Dendritic cell treated with granulocyte-macrophage colony-stimulating factor and Interleukin-4, amounts not matched to agents 40 ng/mL and 50 ng/mL, for 4 days (primary cell): ENCODE measurements around the gene GPC6.
"Not testable (repeated sequence)": the region's sequence is repeated elsewhere in the genome, so short reads cannot be mapped to it uniquely, and the experiment has no call there.

Experiments used
- H3K27ac Mint-ChIP-seq: one replicate; pipeline ENCODE4 v1.8.0; 2022; ENCODE audit warnings: mild to moderate bottlenecking, mixed read lengths
- H3K27me3 Mint-ChIP-seq: one replicate; pipeline ENCODE4 v1.8.0; 2022; ENCODE audit warnings: mild to moderate bottlenecking, mixed read lengths
- H3K36me3 Mint-ChIP-seq: one replicate; pipeline ENCODE4 v1.8.0; 2022; ENCODE audit warnings: low read depth, mixed read lengths
- H3K4me1 Mint-ChIP-seq: one replicate; pipeline ENCODE4 v1.8.0; 2022; ENCODE audit warnings: low read depth, mixed read lengths
- H3K4me3 Mint-ChIP-seq: one replicate; pipeline ENCODE4 v1.8.0; 2022; ENCODE audit warnings: mild to moderate bottlenecking, moderate library complexity, mixed read lengths
- H3K9me3 Mint-ChIP-seq: one replicate; pipeline ENCODE4 v1.8.0; 2022; ENCODE audit warnings: mixed read lengths
- intact Hi-C: fragments of 100-400 bp; cut with micrococcal nuclease; formaldehyde crosslinking; loops from one replicate; pipeline ENCODE4 v1.15.0; 2022

Gene GPC6

DNA sequence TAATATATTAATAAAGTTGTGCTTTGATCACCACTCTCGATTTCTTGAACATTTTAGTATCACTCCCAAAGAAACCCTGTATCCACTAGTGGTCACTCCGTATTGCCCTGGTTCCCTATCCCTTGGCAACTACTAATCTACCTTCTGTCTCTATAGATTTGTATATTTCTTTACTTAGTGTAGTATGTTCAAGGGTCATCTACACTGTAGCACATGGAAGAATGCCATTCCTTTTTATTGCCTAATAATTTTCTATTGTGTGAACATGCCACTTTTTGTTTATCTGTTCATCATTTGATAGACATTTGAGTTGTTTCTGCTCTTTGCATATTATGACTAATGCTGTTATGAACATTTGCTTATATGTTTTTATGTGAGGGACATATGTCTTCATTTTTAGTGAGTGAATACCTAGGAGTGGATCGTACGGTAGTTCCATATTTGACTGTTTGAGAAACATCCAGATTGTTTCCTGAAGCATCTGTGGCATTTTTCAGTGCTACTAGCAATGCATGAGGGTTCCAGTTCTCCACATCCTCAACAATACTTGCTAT lies 254.0 kb downstream of the GPC6 start:
- intact Hi-C loops = no loop called here
- Mint-ChIP-seq H3K4me1 (no peaks in the 10 kb centered on the region), H3K27ac (no peak overlapping the region)

GRCh38 chr13:93496117-93496516 lies 269.5 kb downstream of the GPC6 start:
- H3K27me3 Mint-ChIP-seq, H3K4me1 Mint-ChIP-seq, H3K36me3 Mint-ChIP-seq, H3K27ac Mint-ChIP-seq, intact Hi-C loops, H3K4me3 Mint-ChIP-seq: not testable (repeated sequence)
- peaks cover 27% of the 10 kb centered on the region for H3K9me3 Mint-ChIP-seq

More for the DNA sequence above, 254.0 kb downstream of the GPC6 start:
- H3K4me3 Mint-ChIP-seq = no peak overlapping the region
- no peaks in the 10 kb centered on the region for H3K36me3 Mint-ChIP-seq
- H3K9me3 Mint-ChIP-seq = no peaks in the 10 kb centered on the region
- H3K27me3 Mint-ChIP-seq = no peaks in the 10 kb centered on the region

- intact Hi-C loops = no loop called here
- Mint-ChIP-seq H3K4me1 (no peaks in the 10 kb centered on the region), H3K36me3 (no peaks in the 10 kb centered on the region)
Measured at GRCh38 chr13:93496985-93497673, 270.5 kb downstream of the GPC6 start.

GRCh38 chr13:93499991-93500390 lies 273.4 kb downstream of the GPC6 start:
- H3K4me1 Mint-ChIP-seq = no peaks in the 10 kb centered on the region
- intact Hi-C loops = no loop called here

More at GRCh38 chr13:93496985-93497673, 270.5 kb downstream of the GPC6 start:
- no peak overlapping the region for H3K4me3 Mint-ChIP-seq
- peaks cover 27% of the 10 kb centered on the region for H3K9me3 Mint-ChIP-seq
- H3K27ac Mint-ChIP-seq = no peak overlapping the region
- H3K27me3 Mint-ChIP-seq = no peaks in the 10 kb centered on the region

DNA sequence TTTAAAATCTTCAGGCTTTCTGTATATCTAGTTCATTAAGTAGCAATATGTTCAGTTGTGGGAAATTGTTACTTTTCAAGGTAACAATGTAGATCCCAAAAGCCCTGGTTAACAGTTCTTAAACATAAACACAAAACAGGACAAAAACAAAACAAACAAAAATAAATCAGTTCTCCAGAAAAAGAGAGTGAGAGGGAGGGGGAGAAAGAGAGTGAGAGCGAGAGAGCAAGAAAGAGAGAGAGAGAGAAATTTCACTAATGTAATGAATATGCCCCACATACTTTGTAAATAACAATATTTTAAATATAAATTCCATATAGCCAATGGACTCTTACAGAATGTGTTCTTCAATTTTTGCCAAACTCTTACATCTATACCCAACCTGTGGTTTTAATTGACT lies 275.5 kb downstream of the GPC6 start:
- no peak overlapping the region for H3K4me3 Mint-ChIP-seq
- H3K4me1 Mint-ChIP-seq = no peaks in the 10 kb centered on the region
- no peaks in the 10 kb centered on the region for H3K27me3 Mint-ChIP-seq
- no peaks in the 10 kb centered on the region for H3K36me3 Mint-ChIP-seq
- H3K9me3 Mint-ChIP-seq = peaks cover 19% of the 10 kb centered on the region
- intact Hi-C loops = no loop called here
- H3K27ac Mint-ChIP-seq = no peak overlapping the region

More at GRCh38 chr13:93499991-93500390, 273.4 kb downstream of the GPC6 start:
- no peaks in the 10 kb centered on the region for H3K27me3 Mint-ChIP-seq
- peaks cover 19% of the 10 kb centered on the region for H3K9me3 Mint-ChIP-seq
- H3K27ac Mint-ChIP-seq = no peak overlapping the region
- no peaks in the 10 kb centered on the region for H3K36me3 Mint-ChIP-seq
- H3K4me3 Mint-ChIP-seq = no peak overlapping the region

GRCh38 chr13:93502987-93503615 lies 276.5 kb downstream of the GPC6 start:
- H3K4me1 Mint-ChIP-seq = no peaks in the 10 kb centered on the region
- no peaks in the 10 kb centered on the region for H3K27me3 Mint-ChIP-seq
- no peaks in the 10 kb centered on the region for H3K36me3 Mint-ChIP-seq
- H3K4me3 Mint-ChIP-seq = no peak overlapping the region
- intact Hi-C loops = no loop called here
- no peak overlapping the region for H3K27ac Mint-ChIP-seq
- peaks cover 14% of the 10 kb centered on the region for H3K9me3 Mint-ChIP-seq

- intact Hi-C loops = no loop called here
- no peaks in the 10 kb centered on the region for H3K4me1 Mint-ChIP-seq
- peaks cover 9% of the 10 kb centered on the region for H3K9me3 Mint-ChIP-seq
- no peaks in the 10 kb centered on the region for H3K36me3 Mint-ChIP-seq
- no peaks in the 10 kb centered on the region for H3K27me3 Mint-ChIP-seq
- no peak overlapping the region for H3K4me3 Mint-ChIP-seq
- no peak overlapping the region for H3K27ac Mint-ChIP-seq
Measured at GRCh38 chr13:93505104-93505952, 278.7 kb downstream of the GPC6 start.

GRCh38 chr13:93511011-93511410 lies 284.4 kb downstream of the GPC6 start:
- H3K4me3 Mint-ChIP-seq = no peak overlapping the region
- no peak overlapping the region for H3K27ac Mint-ChIP-seq
- H3K27me3 Mint-ChIP-seq = no peaks in the 10 kb centered on the region
- intact Hi-C loops = no loop called here
- no peaks in the 10 kb centered on the region for H3K4me1 Mint-ChIP-seq
- no peaks in the 10 kb centered on the region for H3K36me3 Mint-ChIP-seq
- peaks cover 18% of the 10 kb centered on the region for H3K9me3 Mint-ChIP-seq

DNA sequence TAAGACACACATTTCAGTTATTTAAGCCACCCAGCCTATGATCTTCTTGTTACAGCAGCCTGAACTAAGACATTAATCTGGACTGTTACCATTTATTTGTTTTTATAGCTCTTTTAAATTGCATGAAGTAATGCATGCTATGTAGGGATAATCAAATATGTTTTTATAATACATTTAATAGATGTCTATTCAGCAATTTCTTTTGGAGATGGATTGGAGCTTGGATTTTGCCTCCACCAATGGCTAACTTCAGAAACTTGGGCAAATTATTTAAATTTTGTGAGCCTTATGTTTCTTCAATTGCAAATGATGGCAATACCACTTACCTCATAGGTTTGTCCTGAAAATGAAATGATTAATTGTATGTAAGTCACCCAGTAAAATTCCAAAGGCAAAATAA lies 288.7 kb downstream of the GPC6 start:
- Mint-ChIP-seq H3K36me3 (no peaks in the 10 kb centered on the region), H3K9me3 (peaks cover 9% of the 10 kb centered on the region), H3K27me3 (no peaks in the 10 kb centered on the region), H3K4me3 (no peak overlapping the region), H3K27ac (no peak overlapping the region), H3K4me1 (no peaks in the 10 kb centered on the region)
- intact Hi-C loops = no loop called here

DNA sequence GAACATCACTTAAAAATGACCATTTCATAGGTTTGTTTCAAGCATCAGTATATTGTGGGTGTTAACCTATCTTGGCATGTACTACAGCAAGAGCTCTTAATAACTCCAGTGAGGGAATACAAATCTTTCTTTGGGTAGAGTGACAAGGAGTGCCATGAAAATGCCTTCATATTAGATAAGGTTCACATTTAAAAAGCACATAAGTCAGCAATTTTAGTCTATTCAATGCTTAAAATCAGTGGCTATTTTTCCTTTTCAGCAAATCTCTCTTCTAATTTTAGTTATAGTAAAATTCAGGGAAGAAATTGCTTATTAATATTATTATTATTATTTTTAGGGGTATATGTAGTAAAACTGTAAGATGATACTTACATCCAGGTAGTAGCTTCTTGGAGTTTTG lies 291.1 kb downstream of the GPC6 start:
- no peaks in the 10 kb centered on the region for H3K4me1 Mint-ChIP-seq
- intact Hi-C loops = no loop called here
- no peaks in the 10 kb centered on the region for H3K36me3 Mint-ChIP-seq
- H3K4me3 Mint-ChIP-seq = no peak overlapping the region
- no peaks in the 10 kb centered on the region for H3K27me3 Mint-ChIP-seq
- peaks cover 9% of the 10 kb centered on the region for H3K9me3 Mint-ChIP-seq
- H3K27ac Mint-ChIP-seq = no peak overlapping the region

GRCh38 chr13:93521307-93521706 lies 294.7 kb downstream of the GPC6 start:
- Mint-ChIP-seq H3K4me1 (no peaks in the 10 kb centered on the region), H3K9me3 (no peaks in the 10 kb centered on the region), H3K36me3 (no peaks in the 10 kb centered on the region), H3K27ac (no peak overlapping the region), H3K27me3 (no peaks in the 10 kb centered on the region), H3K4me3 (no peak overlapping the region)
- intact Hi-C loops = no loop called here

- Mint-ChIP-seq H3K27me3 (no peaks in the 10 kb centered on the region), H3K9me3 (no peaks in the 10 kb centered on the region), H3K36me3 (no peaks in the 10 kb centered on the region), H3K4me1 (no peaks in the 10 kb centered on the region), H3K27ac (no peak overlapping the region), H3K4me3 (no peak overlapping the region)
- intact Hi-C loops = no loop called here
Measured at GRCh38 chr13:93522501-93522900, 295.9 kb downstream of the GPC6 start.

- Mint-ChIP-seq H3K27ac (no peak overlapping the region), H3K4me1 (no peaks in the 10 kb centered on the region), H3K9me3 (no peaks in the 10 kb centered on the region), H3K36me3 (no peaks in the 10 kb centered on the region), H3K4me3 (no peak overlapping the region), H3K27me3 (no peaks in the 10 kb centered on the region)
- intact Hi-C loops = no loop called here
Measured at GRCh38 chr13:93525087-93525486, 298.5 kb downstream of the GPC6 start.

DNA sequence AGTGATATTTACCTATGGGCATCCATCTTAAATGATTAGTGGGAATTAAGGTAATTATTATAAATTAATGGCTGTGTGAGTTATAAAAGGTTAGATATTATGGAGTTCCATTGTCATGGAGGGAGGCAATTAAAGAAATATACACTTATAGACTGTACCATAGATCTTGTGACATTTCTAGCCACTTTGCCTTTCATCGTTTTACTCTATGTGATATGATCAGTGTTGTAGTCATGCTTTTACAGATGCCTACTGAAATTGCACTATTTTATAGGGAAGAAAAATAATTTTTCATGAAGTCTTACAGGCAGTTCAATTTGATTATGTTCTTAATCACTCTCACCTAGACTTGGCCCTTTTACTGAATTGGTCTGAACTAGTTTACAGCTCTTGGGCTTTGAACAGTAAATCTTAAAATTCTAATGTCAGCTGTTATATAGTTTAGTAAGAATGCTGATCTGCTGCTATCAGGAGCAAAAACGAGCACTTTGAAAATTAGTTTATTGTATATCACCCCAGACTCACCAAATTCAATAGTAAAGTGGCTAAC lies 301.2 kb downstream of the GPC6 start:
- Mint-ChIP-seq H3K27ac (no peak overlapping the region), H3K36me3 (no peaks in the 10 kb centered on the region), H3K27me3 (no peaks in the 10 kb centered on the region), H3K4me3 (no peak overlapping the region), H3K4me1 (no peaks in the 10 kb centered on the region), H3K9me3 (no peaks in the 10 kb centered on the region)
- intact Hi-C loops = no loop called here
